ENCODE measurements around the gene TUSC2.

TUSC2 gene

DNA sequence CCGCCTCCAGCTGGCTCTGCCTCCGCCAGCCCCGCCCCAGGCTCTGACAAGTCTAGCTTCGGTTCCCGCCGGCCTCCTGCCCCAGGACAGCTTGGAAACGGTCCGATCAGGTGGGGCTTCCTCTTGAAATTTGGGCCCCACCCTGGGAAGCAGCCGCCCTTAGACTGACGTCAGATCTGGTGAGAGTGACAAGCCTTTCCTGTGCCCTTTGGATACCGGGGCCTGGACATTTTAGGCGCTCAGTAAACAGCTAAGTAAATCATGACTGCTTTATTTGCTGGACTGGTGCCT lies 28.4 kb downstream of the TUSC2 start (continued):
- TF ChIP-seq, protein P1, sequence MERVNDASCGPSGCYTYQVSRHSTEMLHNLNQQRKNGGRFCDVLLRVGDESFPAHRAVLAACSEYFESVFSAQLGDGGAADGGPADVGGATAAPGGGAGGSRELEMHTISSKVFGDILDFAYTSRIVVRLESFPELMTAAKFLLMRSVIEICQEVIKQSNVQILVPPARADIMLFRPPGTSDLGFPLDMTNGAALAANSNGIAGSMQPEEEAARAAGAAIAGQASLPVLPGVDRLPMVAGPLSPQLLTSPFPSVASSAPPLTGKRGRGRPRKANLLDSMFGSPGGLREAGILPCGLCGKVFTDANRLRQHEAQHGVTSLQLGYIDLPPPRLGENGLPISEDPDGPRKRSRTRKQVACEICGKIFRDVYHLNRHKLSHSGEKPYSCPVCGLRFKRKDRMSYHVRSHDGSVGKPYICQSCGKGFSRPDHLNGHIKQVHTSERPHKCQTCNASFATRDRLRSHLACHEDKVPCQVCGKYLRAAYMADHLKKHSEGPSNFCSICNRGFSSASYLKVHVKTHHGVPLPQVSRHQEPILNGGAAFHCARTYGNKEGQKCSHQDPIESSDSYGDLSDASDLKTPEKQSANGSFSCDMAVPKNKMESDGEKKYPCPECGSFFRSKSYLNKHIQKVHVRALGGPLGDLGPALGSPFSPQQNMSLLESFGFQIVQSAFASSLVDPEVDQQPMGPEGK (tag by site-specific recombination; IDR thresholded peaks at IDR 0.05) = peak; percentile 71
- TF ChIP-seq ZNF677 (tag by site-specific recombination; IDR thresholded peaks at IDR 0.05) (no peak), ZNF473 (tag by site-specific recombination; IDR thresholded peaks at IDR 0.05) (no peak), GLIS1 (tag by site-specific recombination; IDR thresholded peaks at IDR 0.05) (no peak), MYNN (tag by site-specific recombination; IDR thresholded peaks at IDR 0.05; ENCODE audit: borderline replicate concordance) (no peak), PRDM1 (tag by site-specific recombination; IDR thresholded peaks at IDR 0.05) (no peak), ZBTB48 (tag by site-specific recombination; IDR thresholded peaks at IDR 0.05) (no peak), ZFHX2 (tag by site-specific recombination; conservative IDR thresholded peaks at IDR 0.05) (no peak), ZNF830 (tag by site-specific recombination; IDR thresholded peaks at IDR 0.05; ENCODE audit: low read depth) (no peak), YY2 (tag by site-specific recombination; IDR thresholded peaks at IDR 0.05) (no peak), ZBTB21 (tag by site-specific recombination; IDR thresholded peaks at IDR 0.05) (no peak), ZNF138 (tag by site-specific recombination; IDR thresholded peaks at IDR 0.05; ENCODE audit: borderline replicate concordance) (no peak), ZNF175 (tag by site-specific recombination; IDR thresholded peaks at IDR 0.05) (no peak), ZNF660 (tag by site-specific recombination; IDR thresholded peaks at IDR 0.05) (no peak), ZNF791 (tag by site-specific recombination; IDR thresholded peaks at IDR 0.05) (no peak), ZNF211 (tag by site-specific recombination; IDR thresholded peaks at IDR 0.05; ENCODE audit: low read depth) (no peak), ZNF214 (tag by site-specific recombination; IDR thresholded peaks at IDR 0.05; ENCODE audit: borderline replicate concordance) (no peak), ZNF837 (tag by site-specific recombination; IDR thresholded peaks at IDR 0.05) (no peak), ZNF510 (tag by site-specific recombination; IDR thresholded peaks at IDR 0.05; ENCODE audit: insufficient replicate concordance) (no peak), ZNF394 (tag by site-specific recombination; IDR thresholded peaks at IDR 0.05; ENCODE audit: borderline replicate concordance) (no peak), ZNF121 (tag by site-specific recombination; IDR thresholded peaks at IDR 0.05) (no peak), ZNF37A (tag by site-specific recombination; IDR thresholded peaks at IDR 0.05) (no peak), SCRT2 (tag by site-specific recombination; IDR thresholded peaks at IDR 0.05) (no peak), ZNF112 (tag by site-specific recombination; IDR thresholded peaks at IDR 0.05) (no peak), ZNF629 (tag by site-specific recombination; IDR thresholded peaks at IDR 0.05) (0 out of 2 replicates have a peak, but pooled peaks have one; percentile 61), ZBTB1 (tag by site-specific recombination; IDR thresholded peaks at IDR 0.05) (no peak)
- TF ChIP-seq, protein P2, sequence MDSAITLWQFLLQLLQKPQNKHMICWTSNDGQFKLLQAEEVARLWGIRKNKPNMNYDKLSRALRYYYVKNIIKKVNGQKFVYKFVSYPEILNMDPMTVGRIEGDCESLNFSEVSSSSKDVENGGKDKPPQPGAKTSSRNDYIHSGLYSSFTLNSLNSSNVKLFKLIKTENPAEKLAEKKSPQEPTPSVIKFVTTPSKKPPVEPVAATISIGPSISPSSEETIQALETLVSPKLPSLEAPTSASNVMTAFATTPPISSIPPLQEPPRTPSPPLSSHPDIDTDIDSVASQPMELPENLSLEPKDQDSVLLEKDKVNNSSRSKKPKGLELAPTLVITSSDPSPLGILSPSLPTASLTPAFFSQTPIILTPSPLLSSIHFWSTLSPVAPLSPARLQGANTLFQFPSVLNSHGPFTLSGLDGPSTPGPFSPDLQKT (IDR thresholded peaks at IDR 0.05; ENCODE audit: borderline replicate concordance, low read depth, low read length) = no peak
- TF ChIP-seq, protein P3, sequence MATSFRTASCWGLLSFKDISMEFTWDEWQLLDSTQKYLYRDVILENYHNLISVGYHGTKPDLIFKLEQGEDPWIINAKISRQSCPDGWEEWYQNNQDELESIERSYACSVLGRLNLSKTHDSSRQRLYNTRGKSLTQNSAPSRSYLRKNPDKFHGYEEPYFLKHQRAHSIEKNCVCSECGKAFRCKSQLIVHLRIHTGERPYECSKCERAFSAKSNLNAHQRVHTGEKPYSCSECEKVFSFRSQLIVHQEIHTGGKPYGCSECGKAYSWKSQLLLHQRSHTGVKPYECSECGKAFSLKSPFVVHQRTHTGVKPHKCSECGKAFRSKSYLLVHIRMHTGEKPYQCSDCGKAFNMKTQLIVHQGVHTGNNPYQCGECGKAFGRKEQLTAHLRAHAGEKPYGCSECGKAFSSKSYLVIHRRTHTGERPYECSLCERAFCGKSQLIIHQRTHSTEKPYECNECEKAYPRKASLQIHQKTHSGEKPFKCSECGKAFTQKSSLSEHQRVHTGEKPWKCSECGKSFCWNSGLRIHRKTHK (tag by site-specific recombination; IDR thresholded peaks at IDR 0.05) = no peak
- TF ChIP-seq, protein P4, sequence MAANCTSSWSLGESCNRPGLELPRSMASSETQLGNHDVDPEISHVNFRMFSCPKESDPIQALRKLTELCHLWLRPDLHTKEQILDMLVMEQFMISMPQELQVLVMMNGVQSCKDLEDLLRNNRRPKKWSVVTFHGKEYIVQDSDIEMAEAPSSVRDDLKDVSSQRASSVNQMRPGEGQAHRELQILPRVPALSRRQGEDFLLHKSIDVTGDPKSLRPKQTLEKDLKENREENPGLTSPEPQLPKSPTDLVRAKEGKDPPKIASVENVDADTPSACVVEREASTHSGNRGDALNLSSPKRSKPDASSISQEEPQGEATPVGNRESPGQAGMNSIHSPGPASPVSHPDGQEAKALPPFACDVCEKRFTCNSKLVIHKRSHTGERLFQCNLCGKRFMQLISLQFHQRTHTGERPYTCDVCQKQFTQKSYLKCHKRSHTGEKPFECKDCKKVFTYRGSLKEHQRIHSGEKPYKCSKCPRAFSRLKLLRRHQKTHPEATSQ (tag by site-specific recombination; IDR thresholded peaks at IDR 0.05) = no peak
- TF ChIP-seq, protein P5, sequence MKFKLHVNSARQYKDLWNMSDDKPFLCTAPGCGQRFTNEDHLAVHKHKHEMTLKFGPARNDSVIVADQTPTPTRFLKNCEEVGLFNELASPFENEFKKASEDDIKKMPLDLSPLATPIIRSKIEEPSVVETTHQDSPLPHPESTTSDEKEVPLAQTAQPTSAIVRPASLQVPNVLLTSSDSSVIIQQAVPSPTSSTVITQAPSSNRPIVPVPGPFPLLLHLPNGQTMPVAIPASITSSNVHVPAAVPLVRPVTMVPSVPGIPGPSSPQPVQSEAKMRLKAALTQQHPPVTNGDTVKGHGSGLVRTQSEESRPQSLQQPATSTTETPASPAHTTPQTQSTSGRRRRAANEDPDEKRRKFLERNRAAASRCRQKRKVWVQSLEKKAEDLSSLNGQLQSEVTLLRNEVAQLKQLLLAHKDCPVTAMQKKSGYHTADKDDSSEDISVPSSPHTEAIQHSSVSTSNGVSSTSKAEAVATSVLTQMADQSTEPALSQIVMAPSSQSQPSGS (tag by site-specific recombination; IDR thresholded peaks at IDR 0.05; ENCODE audit: low read depth) = 0 out of 2 replicates have a peak, but pooled peaks have one; percentile 22
- TF ChIP-seq, protein P6, sequence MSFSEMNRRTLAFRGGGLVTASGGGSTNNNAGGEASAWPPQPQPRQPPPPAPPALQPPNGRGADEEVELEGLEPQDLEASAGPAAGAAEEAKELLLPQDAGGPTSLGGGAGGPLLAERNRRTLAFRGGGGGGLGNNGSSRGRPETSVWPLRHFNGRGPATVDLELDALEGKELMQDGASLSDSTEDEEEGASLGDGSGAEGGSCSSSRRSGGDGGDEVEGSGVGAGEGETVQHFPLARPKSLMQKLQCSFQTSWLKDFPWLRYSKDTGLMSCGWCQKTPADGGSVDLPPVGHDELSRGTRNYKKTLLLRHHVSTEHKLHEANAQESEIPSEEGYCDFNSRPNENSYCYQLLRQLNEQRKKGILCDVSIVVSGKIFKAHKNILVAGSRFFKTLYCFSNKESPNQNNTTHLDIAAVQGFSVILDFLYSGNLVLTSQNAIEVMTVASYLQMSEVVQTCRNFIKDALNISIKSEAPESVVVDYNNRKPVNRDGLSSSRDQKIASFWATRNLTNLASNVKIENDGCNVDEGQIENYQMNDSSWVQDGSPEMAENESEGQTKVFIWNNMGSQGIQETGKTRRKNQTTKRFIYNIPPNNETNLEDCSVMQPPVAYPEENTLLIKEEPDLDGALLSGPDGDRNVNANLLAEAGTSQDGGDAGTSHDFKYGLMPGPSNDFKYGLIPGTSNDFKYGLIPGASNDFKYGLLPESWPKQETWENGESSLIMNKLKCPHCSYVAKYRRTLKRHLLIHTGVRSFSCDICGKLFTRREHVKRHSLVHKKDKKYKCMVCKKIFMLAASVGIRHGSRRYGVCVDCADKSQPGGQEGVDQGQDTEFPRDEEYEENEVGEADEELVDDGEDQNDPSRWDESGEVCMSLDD (tag by site-specific recombination; IDR thresholded peaks at IDR 0.05) = no peak
